CD4-positive, CD25-positive, alpha-beta regulatory T cell (primary cell): ENCODE results near the gene RASA4. TPM values are rescaled to one million over a fixed set of nuclear protein-coding genes. Genes with fewer than 3 reads are reported as not detected.
"Not testable (repeated sequence)": the region's sequence is repeated elsewhere in the genome, so short reads cannot be mapped to it uniquely, and the experiment has no call there.

Source experiments
- ATAC-seq, 2 donors: fragments of 150-1000 bp; cut with Tn5 transposase; one replicate each; pipeline ENCODE4 v1.10.0; 2021; ENCODE audit warnings: low read depth in 2 of 2, moderate number of reproducible peaks in 2 of 2, moderate library complexity in 1 of 2
- DNase-seq, 3 donors: peaks; one replicate each; pipeline versions ENCODE4 v3.0.0 to v3.0.0-alpha.2; 2012 to 2022; ENCODE audit warnings: mixed read lengths in 1 of 3
- H3K27ac ChIP-seq: one replicate; pipeline ENCODE4 v1.7.0; 2013; ENCODE audit warnings: mild to moderate bottlenecking, low read length; ENCODE audit not compliant: insufficient read depth, poor library complexity, severe bottlenecking
- H3K27me3 ChIP-seq: one replicate; pipeline ENCODE4 v1.7.0; 2013; ENCODE audit warnings: low read length; ENCODE audit not compliant: control insufficient read depth, insufficient read depth
- H3K36me3 ChIP-seq: one replicate; pipeline ENCODE4 v1.7.0; 2013; ENCODE audit warnings: mild to moderate bottlenecking, low read length, moderate library complexity; ENCODE audit not compliant: control insufficient read depth, insufficient read depth
- H3K4me1 ChIP-seq: 2 replicates; pipeline ENCODE4 v1.7.0; 2013; ENCODE audit warnings: mild to moderate bottlenecking, low read length; ENCODE audit not compliant: insufficient read depth, control insufficient read depth, poor library complexity, severe bottlenecking
- H3K4me3 ChIP-seq: one replicate; pipeline ENCODE4 v1.7.0; 2013; ENCODE audit warnings: low read depth, mild to moderate bottlenecking, low read length, moderate library complexity
- H3K9me3 ChIP-seq, 2 experiments: 1 replicate in 1 of 2; 2 replicates in 1 of 2; pipeline ENCODE4 v1.7.0; 2013; ENCODE audit warnings: low read length in 2 of 2, mild to moderate bottlenecking in 1 of 2, moderate library complexity in 1 of 2; ENCODE audit not compliant: control insufficient read depth in 2 of 2
- H3K27ac Mint-ChIP-seq, 3 donors: one replicate each; pipeline ENCODE4 v1.8.0; 2020 to 2022; ENCODE audit warnings: mild to moderate bottlenecking in 3 of 3, mixed read lengths in 3 of 3, moderate library complexity in 2 of 3
- H3K27me3 Mint-ChIP-seq: one replicate; pipeline ENCODE4 v1.8.0; 2022; ENCODE audit warnings: mild to moderate bottlenecking, mixed read lengths
- H3K36me3 Mint-ChIP-seq: one replicate; pipeline ENCODE4 v1.8.0; 2020; ENCODE audit warnings: mixed read lengths
- H3K4me1 Mint-ChIP-seq, 4 donors: one replicate each; pipeline ENCODE4 v1.8.0; 2020 to 2022; ENCODE audit warnings: mixed read lengths in 4 of 4, mild to moderate bottlenecking in 1 of 4
- H3K4me3 Mint-ChIP-seq, 4 donors: one replicate each; pipeline ENCODE4 v1.8.0; 2020 to 2022; ENCODE audit warnings: mild to moderate bottlenecking in 4 of 4, mixed read lengths in 4 of 4, moderate library complexity in 3 of 4
- H3K9me3 Mint-ChIP-seq, 7 donors: one replicate each; pipeline ENCODE4 v1.8.0; 2020 to 2022; ENCODE audit warnings: mixed read lengths in 7 of 7, mild to moderate bottlenecking in 3 of 7, moderate library complexity in 2 of 7
- polyA plus RNA-seq, 4 donors: library from polyadenylated mRNA; unstranded; fragments of 300-500 nt; fragmentation: Illumina TruSeq; gene quantifications; one replicate each; pipeline ENCODE4 v1.2.3, GENCODE V29; 2021
- total RNA-seq: library from RNA; stranded (reverse); gene quantifications from one replicate; pipeline ENCODE4 v1.2.3, GENCODE V29; 2022

RASA4 gene
- total RNA-seq (67.5 TPM), polyA plus RNA-seq (10 to 100 TPM; 17.7 to 24.2 (median 19.3) TPM)

DNA sequence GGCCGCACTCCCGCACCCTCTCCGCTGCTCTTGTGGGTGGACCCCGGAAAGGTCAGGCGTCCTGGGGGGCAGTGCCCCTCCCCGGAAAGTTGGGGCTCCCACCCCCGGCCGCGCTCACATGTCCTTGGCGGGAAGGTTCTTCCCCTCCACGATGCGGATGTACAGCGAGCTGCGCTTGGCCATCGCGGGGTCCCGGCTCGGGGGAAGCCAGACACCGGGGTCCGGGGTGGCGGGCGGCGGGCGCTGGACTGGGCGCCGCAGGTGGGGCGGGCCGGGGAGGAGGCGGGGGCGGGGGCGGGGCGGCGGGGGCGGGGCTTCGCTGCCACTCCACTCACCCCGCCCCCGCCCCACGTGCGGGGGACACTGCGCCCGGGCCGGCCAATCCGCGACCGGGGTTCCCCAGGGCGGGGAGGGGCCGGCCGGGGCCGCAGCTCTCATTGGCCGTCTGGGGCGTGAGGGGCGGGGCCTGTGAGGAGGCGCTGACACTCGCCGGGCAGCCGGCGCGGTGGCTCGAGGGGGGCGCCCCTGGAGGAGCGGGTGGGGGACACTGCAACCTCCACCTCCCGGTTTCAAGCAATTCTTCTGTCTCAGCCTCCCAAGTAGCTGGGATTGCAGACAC lies at the start of gene RASA4:
Gene RASA4 (minus strand): TSS at position 250 of the 619 bp plus-strand sequence. CDS start 67 bp downstream, at position 183.
- not testable (repeated sequence) for H3K36me3 ChIP-seq, H3K4me3 ChIP-seq, H3K4me1 ChIP-seq, H3K9me3 Mint-ChIP-seq, H3K27ac Mint-ChIP-seq, H3K4me1 Mint-ChIP-seq, H3K9me3 ChIP-seq, H3K27me3 Mint-ChIP-seq, H3K27me3 ChIP-seq, H3K36me3 Mint-ChIP-seq, H3K27ac ChIP-seq
- peak; percentile 18 to 40 (median 30) for DNase-seq
- peak; percentile 97 to 98 for ATAC-seq
- H3K4me3 Mint-ChIP-seq: peak within 1 kb of the TSS in 1 of 4 donors; percentile 62

DNA sequence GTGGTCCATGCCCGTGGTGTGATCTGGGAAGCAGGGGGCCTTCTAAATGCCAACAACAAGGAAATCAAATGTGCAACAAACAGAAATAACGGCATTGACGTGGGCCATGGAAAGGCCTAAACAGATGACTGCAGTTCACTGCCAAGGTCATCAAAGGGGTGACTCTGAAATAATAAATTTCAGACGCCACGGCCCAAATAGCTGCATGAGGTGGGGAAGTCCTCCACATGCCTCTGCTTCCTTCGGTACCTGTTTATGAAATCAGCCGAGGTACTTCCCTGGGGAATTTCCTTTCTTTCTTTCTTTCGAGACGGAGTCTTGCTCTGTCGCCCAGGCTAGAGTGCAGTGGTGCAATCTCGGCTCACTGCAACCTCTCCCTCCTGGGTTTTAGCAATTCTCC lies 48.2 kb upstream of the RASA4 start:
- not testable (repeated sequence) for ATAC-seq, H3K4me1 ChIP-seq, DNase-seq, H3K9me3 ChIP-seq, H3K9me3 Mint-ChIP-seq, H3K36me3 Mint-ChIP-seq, H3K27me3 Mint-ChIP-seq, H3K27me3 ChIP-seq, H3K4me3 Mint-ChIP-seq, H3K4me3 ChIP-seq, H3K27ac Mint-ChIP-seq, H3K27ac ChIP-seq, H3K36me3 ChIP-seq, H3K4me1 Mint-ChIP-seq

DNA sequence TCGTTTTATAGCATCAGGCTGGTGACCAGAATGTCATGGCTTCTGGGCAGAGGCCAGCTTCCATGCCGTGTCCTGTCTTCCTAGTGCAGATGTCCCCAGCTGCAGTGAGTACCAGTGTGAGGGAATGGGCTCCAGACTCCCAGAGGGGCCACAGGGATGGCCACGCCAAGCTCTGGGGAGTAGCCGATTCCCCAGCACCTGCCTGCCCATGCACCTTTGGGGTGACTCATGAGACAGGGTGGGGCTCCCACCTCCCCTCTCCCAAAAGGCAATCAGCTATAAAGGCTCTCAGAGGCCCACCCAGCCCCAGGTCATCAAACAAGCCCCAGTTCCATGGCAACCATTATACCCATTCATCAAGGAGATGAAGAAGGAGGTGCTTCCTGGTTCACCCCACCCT lies 33.4 kb upstream of the RASA4 start, which contains the start of gene SPDYE2B:
Gene SPDYE2B (plus strand): TSS at position 396 of the 400 bp plus-strand sequence. CDS start 2,030 bp downstream, outside the sequence.
- H3K27ac Mint-ChIP-seq: peak within 1 kb of the TSS in 1 of 3 donors; percentile 36
- ATAC-seq, H3K4me1 Mint-ChIP-seq: not testable (repeated sequence)

DNA sequence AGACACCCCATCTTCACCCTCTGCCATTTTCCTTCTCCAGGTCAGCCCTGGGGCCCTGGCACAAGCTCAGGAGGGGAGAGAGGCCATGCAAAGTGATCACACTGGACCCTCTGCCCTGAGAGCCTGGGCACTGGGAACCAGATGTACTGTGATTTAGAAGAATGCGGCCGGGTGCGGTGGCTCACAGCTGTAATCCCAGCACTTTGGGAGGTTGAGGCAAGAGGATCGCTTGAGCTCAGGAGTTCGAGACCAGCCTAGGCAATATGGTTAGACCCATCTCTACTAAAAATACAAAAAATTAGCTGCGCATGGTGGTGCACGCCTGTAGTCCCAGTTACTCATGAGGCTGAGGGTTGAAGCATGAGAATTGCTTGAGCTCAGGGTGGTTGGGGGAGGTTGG lies 31.3 kb upstream of the RASA4 start:
- ATAC-seq, H3K36me3 ChIP-seq, H3K27me3 ChIP-seq, H3K9me3 ChIP-seq, H3K9me3 Mint-ChIP-seq, H3K27ac ChIP-seq, H3K4me1 Mint-ChIP-seq, H3K4me1 ChIP-seq, H3K36me3 Mint-ChIP-seq, H3K4me3 ChIP-seq, H3K27ac Mint-ChIP-seq, H3K4me3 Mint-ChIP-seq, DNase-seq, H3K27me3 Mint-ChIP-seq: not testable (repeated sequence)

More for the DNA sequence above, 33.4 kb upstream of the RASA4 start, which contains the start of gene SPDYE2B:
- H3K9me3 ChIP-seq, H3K27me3 ChIP-seq, H3K4me3 ChIP-seq, DNase-seq, H3K4me3 Mint-ChIP-seq, H3K36me3 Mint-ChIP-seq, H3K4me1 ChIP-seq, H3K27ac ChIP-seq, H3K27me3 Mint-ChIP-seq, H3K9me3 Mint-ChIP-seq, H3K36me3 ChIP-seq: not testable (repeated sequence)

DNA sequence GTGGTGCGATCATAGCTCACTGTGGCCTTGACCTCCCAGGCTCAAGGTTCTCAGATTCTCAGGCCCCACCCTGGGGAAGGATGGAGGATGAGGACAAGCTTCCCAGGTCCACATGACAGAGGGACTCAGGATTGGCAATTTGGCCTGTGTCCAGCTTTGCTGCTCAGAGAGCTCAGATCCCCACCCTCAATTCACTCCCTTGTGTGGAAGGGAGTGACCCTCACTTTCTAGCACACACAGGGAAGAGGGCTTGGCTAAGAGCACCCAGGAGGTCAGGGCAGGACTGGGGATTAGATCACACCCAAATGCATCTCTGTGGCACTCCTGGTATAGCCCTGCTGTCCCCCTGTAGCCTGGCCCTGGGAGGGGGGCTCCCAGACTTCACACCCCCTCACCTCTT lies 26.8 kb upstream of the RASA4 start:
- H3K27me3 Mint-ChIP-seq, DNase-seq, ATAC-seq, H3K27me3 ChIP-seq, H3K36me3 Mint-ChIP-seq, H3K9me3 Mint-ChIP-seq, H3K9me3 ChIP-seq, H3K4me1 Mint-ChIP-seq, H3K36me3 ChIP-seq, H3K4me1 ChIP-seq, H3K4me3 ChIP-seq, H3K27ac ChIP-seq, H3K27ac Mint-ChIP-seq, H3K4me3 Mint-ChIP-seq: not testable (repeated sequence)

DNA sequence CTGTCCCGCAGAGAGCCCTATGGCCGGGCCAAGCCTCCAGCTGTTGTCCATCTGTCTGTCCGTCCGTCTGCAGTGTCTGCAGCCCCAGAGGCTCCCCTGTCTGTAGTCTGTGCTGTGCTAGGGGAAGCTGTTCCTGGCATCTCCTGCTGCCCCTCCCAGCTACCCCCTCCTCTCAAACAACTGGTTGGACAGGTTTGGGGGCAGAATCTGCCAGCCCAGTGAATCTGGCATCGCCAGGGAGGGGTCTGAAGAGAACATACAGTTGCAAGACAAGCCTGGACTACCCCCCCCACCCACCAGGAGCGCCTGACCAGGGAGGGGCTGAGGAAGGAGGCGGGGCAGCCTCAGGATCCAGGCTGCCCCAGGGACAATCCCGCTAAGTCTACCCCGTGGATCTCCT lies 26.1 kb upstream of the RASA4 start, which contains the start of gene UPK3BL1:
Gene UPK3BL1 (minus strand): TSS at position 101 of the 400 bp plus-strand sequence. CDS start 50 bp downstream, at position 51.
- not testable (repeated sequence) for H3K27me3 Mint-ChIP-seq, ATAC-seq, H3K4me1 ChIP-seq, H3K27ac ChIP-seq, H3K4me1 Mint-ChIP-seq, H3K9me3 ChIP-seq, H3K36me3 ChIP-seq, DNase-seq, H3K4me3 ChIP-seq, H3K27me3 ChIP-seq, H3K4me3 Mint-ChIP-seq, H3K36me3 Mint-ChIP-seq, H3K9me3 Mint-ChIP-seq, H3K27ac Mint-ChIP-seq

DNA sequence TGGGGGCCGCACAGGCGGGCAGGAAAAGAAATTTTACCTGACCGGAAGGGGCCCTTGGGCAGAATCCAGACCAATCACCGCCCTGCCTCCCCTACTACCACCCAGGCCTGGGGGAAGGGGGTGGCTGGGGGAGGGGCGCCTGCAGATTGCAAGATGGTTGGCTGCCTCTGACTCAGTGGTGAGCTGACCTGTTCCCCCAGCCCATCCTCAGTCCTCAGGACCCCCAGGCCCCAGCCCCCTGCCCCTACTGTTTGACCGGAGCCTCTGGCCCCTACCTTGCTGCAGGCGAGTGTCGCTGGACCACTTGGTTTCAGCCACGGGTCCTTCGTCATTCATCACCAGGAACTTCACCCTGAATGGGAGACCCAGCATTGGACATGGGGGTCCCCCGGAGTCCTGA lies 22.3 kb upstream of the RASA4 start:
- not testable (repeated sequence) for H3K27ac Mint-ChIP-seq, H3K4me3 ChIP-seq, H3K4me1 Mint-ChIP-seq, H3K27me3 Mint-ChIP-seq, H3K36me3 ChIP-seq, DNase-seq, H3K36me3 Mint-ChIP-seq, H3K27me3 ChIP-seq, H3K9me3 Mint-ChIP-seq, H3K27ac ChIP-seq, H3K4me3 Mint-ChIP-seq, ATAC-seq, H3K4me1 ChIP-seq, H3K9me3 ChIP-seq

DNA sequence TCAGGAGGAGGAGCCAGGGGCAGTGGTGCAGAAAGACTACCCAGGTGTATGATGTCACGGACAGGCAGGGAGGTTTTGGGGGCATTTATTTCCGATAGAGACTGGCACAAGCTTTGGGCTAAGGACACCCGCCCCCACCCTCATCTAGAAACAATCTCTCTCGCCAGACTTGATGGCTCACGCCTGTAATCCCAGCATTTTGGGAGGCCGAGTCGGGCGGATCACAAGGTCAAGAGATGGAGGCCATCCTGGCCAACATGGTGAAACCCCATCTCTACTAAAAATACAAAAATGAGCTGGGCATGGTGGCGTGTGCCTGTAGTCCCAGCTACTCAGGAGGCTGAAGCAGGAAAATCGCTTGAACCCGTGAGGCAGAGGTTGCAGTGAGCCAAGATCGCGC lies 20.4 kb upstream of the RASA4 start:
- not testable (repeated sequence) for H3K27ac Mint-ChIP-seq, H3K9me3 ChIP-seq, H3K4me1 Mint-ChIP-seq, H3K4me3 ChIP-seq, H3K4me3 Mint-ChIP-seq, H3K27me3 ChIP-seq, DNase-seq, H3K27me3 Mint-ChIP-seq, ATAC-seq, H3K36me3 ChIP-seq, H3K9me3 Mint-ChIP-seq, H3K36me3 Mint-ChIP-seq, H3K4me1 ChIP-seq, H3K27ac ChIP-seq
